K562 (cell line): ENCODE results near the gene TP53I13. TPM values are rescaled to one million over a fixed set of nuclear protein-coding genes. Genes with fewer than 3 reads are reported as not detected.

Source experiments
- CAMTA2 ChIP-seq: fragments of 250-450 bp; sonication (Bioruptor Pico); conservative IDR thresholded peaks from 2 replicates; pipeline ENCODE4 v1.5.1; 2022
- CTCF ChIP-seq, 3 experiments: IDR thresholded peaks in 2 of 3; conservative IDR thresholded peaks in 1 of 3; 2 replicates each; pipeline ENCODE4 v1.5.1; 2011 to 2012; ENCODE audit warnings: low read length in 3 of 3, mild to moderate bottlenecking in 3 of 3, control low read depth in 2 of 3, improper control_type of control experiment in 1 of 3, inconsistent platforms in 1 of 3, low read depth in 1 of 3, mixed read lengths in 1 of 3, moderate library complexity in 1 of 3; ENCODE audit not compliant: insufficient read depth in 2 of 3
- ELF1 ChIP-seq: fragments of 200-800 bp; sonication (Bioruptor generic); IDR thresholded peaks from 2 replicates; pipeline ENCODE4 v1.6.1; 2016; ENCODE audit warnings: missing genetic modification characterization, missing compliant biosample characterization
- HES1 ChIP-seq: fragments of 450-650 bp; IDR thresholded peaks from 2 replicates; pipeline ENCODE4 v1.6.1; 2016; ENCODE audit warnings: low read depth, mild to moderate bottlenecking, moderate library complexity
- HNRNPUL1 ChIP-seq: fragments of 200-400 bp; formaldehyde crosslinking; IDR thresholded peaks from 2 replicates; pipeline ENCODE4 v1.6.1; 2017; ENCODE audit warnings: low read length
- ILF3 ChIP-seq: fragments of 450-650 bp; IDR thresholded peaks from 2 replicates; pipeline ENCODE4 v1.6.1; 2018; ENCODE audit warnings: antibody characterized with exemption, mild to moderate bottlenecking, moderate library complexity, borderline replicate concordance
- KDM5B ChIP-seq: fragments of 200-600 bp; sonication (generic); IDR thresholded peaks from 2 replicates; pipeline ENCODE4 v1.6.1; 2012; ENCODE audit warnings: low read depth, mild to moderate bottlenecking, moderate library complexity, low read length, control low read depth, inconsistent platforms; ENCODE audit not compliant: insufficient replicate concordance
- MNT ChIP-seq, 2 experiments: fragments of 450-650 bp; conservative IDR thresholded peaks; 2 replicates each; pipeline ENCODE4 v1.6.1; 2017; ENCODE audit warnings: mild to moderate bottlenecking in 2 of 2, moderate library complexity in 2 of 2
- RNF219 ChIP-seq: fragments of 250-450 bp; sonication (Bioruptor Pico); IDR thresholded peaks from 2 replicates; pipeline ENCODE4 v1.5.0; 2022; ENCODE audit warnings: mild to moderate bottlenecking
- RUNX1 ChIP-seq: sonication (generic); IDR thresholded peaks from 2 replicates; pipeline ENCODE4 v1.6.1; 2016; ENCODE audit warnings: antibody characterized with exemption, low read depth
- SETDB1 ChIP-seq: IDR thresholded peaks from one replicate; pipeline ENCODE4 v1.6.1; 2012; ENCODE audit warnings: low read length, control low read depth, inconsistent platforms
- SRF ChIP-seq, 2 experiments: fragments of 250-450, 450-650 bp in 1 of 2; sonication (Bioruptor Pico) in 1 of 2; sonication (generic) in 1 of 2; formaldehyde crosslinking; IDR thresholded peaks; 2 replicates each; pipeline versions ENCODE4 v1.5.0 to v1.5.1; 2020 to 2022; ENCODE audit warnings: mild to moderate bottlenecking in 1 of 2, missing genetic modification reagents in 1 of 2
- TCF15 ChIP-seq: fragments of 250-450 bp; sonication (Bioruptor Pico); IDR thresholded peaks from 2 replicates; pipeline ENCODE4 v1.8.0; 2022; ENCODE audit warnings: moderate library complexity, mild to moderate bottlenecking, inconsistent platforms
- TCF7L2 ChIP-seq: fragments of 150-350 bp; IDR thresholded peaks from 2 replicates; pipeline ENCODE4 v1.6.1; 2016; ENCODE audit warnings: low read depth, mild to moderate bottlenecking, low read length, moderate library complexity
- TEAD1 ChIP-seq, 2 experiments: fragments of 450-650 bp in 1 of 2; sonication (generic) in 1 of 2; formaldehyde crosslinking; IDR thresholded peaks; 2 replicates each; pipeline versions ENCODE4 v1.4.0 to v1.8.0; 2020 to 2022; ENCODE audit warnings: mild to moderate bottlenecking in 2 of 2, missing genetic modification reagents in 1 of 2
- THRB ChIP-seq: fragments of 450-650 bp; formaldehyde crosslinking; conservative IDR thresholded peaks from 2 replicates; pipeline ENCODE4 v1.4.0; 2022; ENCODE audit warnings: mild to moderate bottlenecking, missing genetic modification characterization
- U2AF2 ChIP-seq: fragments of 200-400 bp; formaldehyde crosslinking; optimal IDR thresholded peaks from 2 replicates; pipeline ENCODE3; 2017; ENCODE audit warnings: low read depth, mild to moderate bottlenecking, low read length
- ZBED1 ChIP-seq: IDR thresholded peaks from 2 replicates; pipeline ENCODE4 v1.6.1; 2014
- ZNF584 ChIP-seq: fragments of 200-800 bp; sonication (Bioruptor generic); IDR thresholded peaks from 2 replicates; pipeline ENCODE4 v1.6.1; 2016; ENCODE audit warnings: low read depth, mild to moderate bottlenecking, missing genetic modification characterization, missing compliant biosample characterization
- ZNF707 ChIP-seq: fragments of 250-450 bp; sonication (Bioruptor Pico); conservative IDR thresholded peaks from 2 replicates; pipeline ENCODE4 v1.8.0; 2022; ENCODE audit warnings: inconsistent platforms, mild to moderate bottlenecking, moderate library complexity
- polyA plus RNA-seq, 8 experiments: library from polyadenylated mRNA; depleted of rRNA in 4 of 8; stranded (reverse) in 5 of 8; unstranded in 3 of 8; fragments of >200 nt; fragmentation: Nextera tagmentation in 2 of 8; fragmentation: Illumina TruSeq in 1 of 8; extraction: Ambion mirVana in 2 of 8; extraction: Trizol in 1 of 8; gene quantifications; 2 replicates each; pipeline versions ENCODE4 v1.2.1 to v1.2.3, GENCODE V29; 2011 to 2014; ENCODE audit warnings: inconsistent platforms in 1 of 8, missing spikeins in 1 of 8
- total RNA-seq, 7 experiments: library from RNA; depleted of rRNA in 6 of 7; stranded (reverse); fragments of >200 nt in 6 of 7; fragmentation: Illumina TruSeq in 2 of 7; extraction: Trizol in 2 of 7; gene quantifications; 2 replicates each; pipeline versions ENCODE4 v1.2.1 to v1.2.3, GENCODE V29; 2011 to 2021; ENCODE audit warnings: low replicate concordance in 1 of 7

The TP53I13 gene
- total and polyA plus RNA-seq, 9 of the 15 experiments (the other 6 are each of a cell fraction or from before 2014, with no cell fraction given) = 0.08 to 28.3 (median 9.1) TPM

GRCh38 chr17:29557085-29557738, 11.3 kb upstream of the TP53I13 start (continued):
- TF ChIP-seq TCF7L2 (no peak), ZNF584 (CRISPR knock-in tag) (no peak), TCF15 (CRISPR knock-in tag) (no peak), TEAD1 (CRISPR knock-in tag; IDR thresholded peaks at IDR 0.05) (no peak), ILF3 (no peak), KDM5B (no peak), CTCF (IDR thresholded peaks at IDR 0.05 in 2 of 3, conservative IDR thresholded peaks at IDR 0.05 in 1 of 3; ENCODE audit: insufficient read depth in 2 of 3, low read depth in 1 of 3, low read length in 3 of 3) (no peak), HNRNPUL1 (no peak), ZNF707 (no peak), RNF219 (CRISPR knock-in tag) (no peak), ZBED1 (no peak), ELF1 (tag) (no peak), RUNX1 (no peak), THRB (CRISPR knock-in tag) (no peak), CAMTA2 (no peak), MNT (conservative IDR thresholded peaks at IDR 0.05) (no peak), SRF (CRISPR knock-in tag; IDR thresholded peaks at IDR 0.05) (no peak), HES1 (peak; percentile 95), U2AF2 (no peak), SETDB1 (no peak)
